Stimulated activated CD8-positive, alpha-beta memory T cell treated with anti-CD3 and anti-CD28 coated beads, Interleukin-4, amount 100 ng/mL, for 1 hour (primary cell): ENCODE results near the gene UBAC2.

ENCODE experiments used
- DNase-seq, 2 donors: peaks; one replicate each; pipeline ENCODE4 v3.0.0-alpha.2; 2020; ENCODE audit warnings: low read depth in 2 of 2, low spot score in 1 of 2

Gene UBAC2

DNA sequence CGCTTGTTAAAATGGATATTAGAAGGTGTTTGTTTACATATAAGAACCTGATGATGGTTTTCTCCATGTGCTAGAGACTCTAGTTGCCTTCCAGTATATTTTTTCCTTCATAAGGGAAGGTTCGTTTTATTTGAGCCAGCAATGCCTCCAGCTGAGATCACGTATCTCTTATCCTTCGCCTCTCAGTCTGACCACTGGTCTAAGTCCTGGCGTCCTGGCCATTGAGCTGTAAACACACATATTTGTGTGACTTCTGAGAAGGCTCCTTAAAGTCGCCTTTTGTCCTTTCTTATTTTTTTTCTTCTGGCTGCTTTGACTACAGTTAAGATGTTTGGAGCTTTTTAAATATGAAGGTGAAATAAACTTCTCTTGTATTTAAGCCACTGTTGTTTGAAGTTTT is 130.3 kb downstream of the UBAC2 start:
- DNase-seq, result no peak

DNA sequence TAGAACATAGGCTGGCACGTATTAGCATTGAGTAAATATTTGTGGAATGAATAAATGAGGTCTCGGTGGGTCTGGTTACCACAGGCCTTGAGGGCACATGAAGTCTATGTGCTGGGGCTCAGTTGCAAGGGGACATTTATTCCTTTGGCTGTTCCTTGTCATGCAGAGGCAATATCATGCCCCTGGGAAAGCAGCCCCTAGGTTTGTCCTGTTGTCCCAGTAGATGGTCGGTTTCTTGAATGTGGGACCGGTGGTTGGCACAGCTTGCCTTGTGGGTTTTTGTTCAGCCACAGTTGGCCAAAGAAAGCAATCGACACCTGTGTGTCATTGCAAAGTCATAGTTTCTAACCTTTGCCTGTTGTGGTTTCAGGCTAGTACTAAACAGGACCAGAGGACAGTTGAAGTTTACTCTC is 131.2 kb downstream of the UBAC2 start:
- DNase-seq, result no peak

GRCh38 chr13:99332456-99332855 is 131.8 kb downstream of the UBAC2 start:
- DNase-seq, result no peak

GRCh38 chr13:99334221-99334620 is 133.6 kb downstream of the UBAC2 start:
- no peak for DNase-seq

GRCh38 chr13:99335087-99335486 is 134.4 kb downstream of the UBAC2 start:
- DNase-seq, result no peak

- no peak for DNase-seq
Observed at GRCh38 chr13:99335603-99336002, 134.9 kb downstream of the UBAC2 start.

GRCh38 chr13:99339230-99339721 is 138.6 kb downstream of the UBAC2 start:
- no peak for DNase-seq

DNA sequence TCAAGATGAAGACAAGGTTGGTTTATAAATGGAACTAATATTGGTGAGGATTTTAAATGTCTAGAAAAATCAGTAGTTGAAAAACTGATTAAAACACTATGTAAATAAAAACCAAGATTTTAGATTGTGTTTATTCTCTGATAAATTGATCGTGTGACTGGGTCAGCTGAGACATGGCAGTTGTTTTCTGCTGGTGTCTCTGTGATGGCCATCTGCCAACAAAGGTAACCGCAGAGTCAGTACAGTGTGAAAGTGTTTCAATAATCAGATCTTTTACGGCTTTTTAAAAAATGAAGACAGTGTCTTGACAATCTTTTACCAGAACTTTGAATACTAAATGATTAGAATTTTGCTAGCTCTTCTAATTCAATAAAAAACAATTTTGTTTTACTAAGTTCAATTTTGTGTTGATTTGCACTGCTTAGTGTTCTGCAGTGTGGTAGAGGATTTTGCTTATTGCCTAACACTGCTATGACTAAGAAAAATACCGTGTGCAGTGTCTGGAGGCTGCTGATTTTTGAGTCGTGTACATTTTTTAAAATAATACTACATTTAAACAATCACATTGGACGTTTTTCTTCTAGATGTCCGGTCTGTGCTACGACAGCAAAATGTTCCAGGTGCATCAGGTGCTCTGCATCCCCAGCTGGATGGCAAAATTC is 139.2 kb downstream of the UBAC2 start:
- no peak for DNase-seq

GRCh38 chr13:99340638-99341037 is 140.0 kb downstream of the UBAC2 start:
- DNase-seq, result no peak

DNA sequence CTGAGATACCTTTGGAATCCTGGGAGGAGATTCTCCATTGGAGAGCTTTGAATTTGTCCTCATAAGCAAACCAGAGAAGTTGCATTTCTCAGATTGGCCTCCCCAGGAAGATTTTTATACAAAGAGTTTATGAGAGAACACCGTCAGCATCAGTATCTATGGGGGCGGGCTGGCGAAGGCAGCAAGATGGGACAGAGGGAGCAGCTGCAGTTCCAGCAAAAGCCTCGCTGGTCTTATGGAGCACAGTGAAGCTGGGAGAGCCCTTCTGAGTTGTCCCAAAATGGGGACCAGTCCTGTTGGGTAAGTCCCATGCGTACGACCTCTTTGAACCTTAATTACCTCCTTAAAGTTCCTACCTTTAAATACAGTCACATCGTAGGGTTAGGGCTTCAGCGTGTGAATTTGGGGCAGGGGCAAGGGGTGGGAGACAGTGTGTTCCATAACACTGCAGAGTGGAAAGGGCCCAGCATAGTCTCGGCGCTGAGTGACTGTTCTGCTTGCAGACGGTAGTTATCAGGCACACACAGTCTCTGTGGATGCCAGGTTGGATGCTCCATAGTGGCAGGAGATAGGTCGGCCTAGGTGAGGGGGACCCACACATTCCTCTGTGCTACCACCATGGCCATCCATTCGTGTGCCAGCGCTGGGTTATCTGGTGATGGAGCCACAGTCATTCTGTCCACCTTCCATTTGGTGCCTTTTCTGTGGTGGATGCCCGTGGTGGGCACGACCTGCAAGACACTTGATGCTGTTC is 141.5 kb downstream of the UBAC2 start:
- DNase-seq, result no peak

- DNase-seq, result no peak
Observed at GRCh38 chr13:99342723-99343315, 142.2 kb downstream of the UBAC2 start.

DNA sequence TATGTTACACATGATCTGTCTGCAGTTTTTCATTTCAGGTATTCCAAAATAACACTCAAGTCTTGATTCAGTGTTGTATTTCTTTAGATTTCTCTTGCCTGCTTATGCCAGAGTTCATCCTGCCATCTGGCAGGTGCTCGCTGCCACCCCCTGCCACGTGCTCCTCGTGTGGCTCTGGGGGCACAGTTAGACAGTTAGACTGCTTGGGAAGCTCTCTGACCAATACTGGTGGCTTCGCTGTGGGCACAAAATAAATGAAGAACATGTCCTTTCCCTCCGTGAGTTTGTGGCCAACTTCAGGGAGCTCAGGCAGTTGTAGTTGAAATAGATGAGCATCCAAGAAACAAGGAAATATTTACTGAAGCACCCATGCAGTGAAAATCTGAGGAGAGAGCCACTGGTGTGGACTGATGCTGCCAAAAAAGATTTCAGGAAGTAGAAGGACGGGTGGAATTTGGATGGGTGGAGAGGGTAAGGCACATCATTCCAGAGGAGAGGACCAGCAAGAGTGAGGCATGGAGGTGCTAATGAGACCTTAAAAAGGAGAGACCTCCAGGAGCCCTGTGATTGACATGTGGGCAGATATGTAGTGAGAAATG is 144.1 kb downstream of the UBAC2 start:
- no peak for DNase-seq

DNA sequence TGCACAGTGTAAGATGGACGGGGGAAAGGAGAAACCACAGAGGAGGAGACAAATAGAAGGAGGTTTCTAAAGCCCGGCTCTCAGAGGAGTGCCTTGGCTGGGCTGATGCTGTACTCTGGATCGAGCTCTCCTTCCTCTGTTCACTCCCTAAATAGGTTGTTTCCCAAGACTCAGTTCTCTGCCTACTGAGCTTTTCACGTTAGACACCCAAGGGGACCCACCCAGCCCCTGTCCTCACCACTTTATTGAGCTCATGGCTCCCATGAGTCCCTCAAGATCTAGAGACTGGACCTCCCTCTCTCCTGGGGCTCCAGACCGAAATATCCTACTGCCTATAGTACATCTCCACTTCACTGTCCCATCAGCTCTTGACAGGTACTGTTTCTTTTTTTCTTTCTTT is 144.7 kb downstream of the UBAC2 start:
- DNase-seq, result no peak

- no peak for DNase-seq
Observed at GRCh38 chr13:99346335-99347042, 145.8 kb downstream of the UBAC2 start.

GRCh38 chr13:99347335-99347878 is 146.8 kb downstream of the UBAC2 start:
- DNase-seq, result no peak

DNA sequence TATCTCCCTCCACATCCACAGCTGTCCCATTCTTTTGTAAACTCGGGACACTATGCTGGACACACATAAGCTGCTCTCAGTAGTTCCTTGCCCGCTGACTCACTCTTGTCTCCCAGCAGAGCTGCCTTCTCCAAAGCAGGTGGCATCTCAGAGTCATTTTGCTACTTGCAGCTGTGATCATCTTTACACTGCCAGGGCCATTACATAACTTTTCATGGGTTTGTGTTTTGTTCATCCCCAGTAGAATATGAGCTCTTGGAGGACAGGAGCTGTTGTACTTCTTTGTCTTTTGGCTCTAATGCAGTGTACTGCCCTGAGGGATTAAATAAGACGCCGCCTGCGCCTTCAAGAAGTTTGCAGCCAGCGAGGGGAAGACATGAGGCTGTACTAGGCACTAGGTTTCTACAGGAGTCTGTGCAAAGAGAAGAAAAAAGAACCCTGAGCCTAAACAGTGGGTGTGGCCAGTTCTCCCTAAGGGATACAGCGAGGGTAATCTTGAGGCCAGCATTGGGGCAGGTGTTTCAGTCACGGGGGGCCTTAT is 147.3 kb downstream of the UBAC2 start:
- DNase-seq, result no peak

GRCh38 chr13:99350191-99350590 is 149.5 kb downstream of the UBAC2 start:
- no peak for DNase-seq

- DNase-seq, result no peak
Observed at GRCh38 chr13:99351772-99352171, 151.1 kb downstream of the UBAC2 start.

DNA sequence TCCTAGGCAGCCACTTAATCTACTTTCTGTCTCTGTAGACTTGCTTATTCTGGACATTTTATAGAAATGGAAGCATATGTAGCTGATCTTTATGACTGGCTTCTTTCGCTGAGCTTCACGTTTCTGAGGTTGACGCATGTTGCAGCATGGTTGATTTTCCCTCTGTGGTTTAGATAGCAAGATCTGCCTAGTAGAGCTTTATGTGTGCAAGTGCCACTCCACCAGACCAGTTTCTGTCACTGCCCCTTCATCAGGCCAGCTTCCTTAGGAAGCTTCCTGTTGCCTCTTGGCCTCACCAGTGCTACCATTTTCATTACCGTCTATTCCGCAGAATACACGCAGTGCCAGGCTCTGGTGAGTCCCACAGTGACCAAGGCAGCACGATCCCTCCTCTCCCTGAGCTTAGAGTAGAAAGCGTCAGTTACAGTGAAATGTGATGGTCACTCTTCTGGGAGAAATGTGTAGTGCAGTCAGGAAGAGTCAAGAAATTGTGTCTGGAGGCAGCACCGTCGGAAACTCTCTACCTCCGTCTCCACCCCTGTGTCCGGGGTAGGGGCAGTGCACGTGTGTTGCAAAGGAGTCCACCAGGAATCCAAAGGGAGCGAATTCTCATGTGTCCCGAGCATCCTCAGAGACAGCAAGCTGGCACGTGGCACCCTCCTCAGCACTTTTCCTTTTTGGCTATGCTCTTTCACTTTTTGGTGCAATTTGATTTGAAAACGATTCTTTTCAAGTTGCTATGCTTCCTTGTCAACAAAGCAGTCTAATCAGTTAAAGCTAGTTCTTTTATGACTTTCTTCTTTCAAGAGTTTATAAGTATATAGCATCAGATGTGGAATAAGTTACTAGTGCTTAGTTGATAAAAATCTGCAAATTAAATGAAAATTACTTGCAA is 151.9 kb downstream of the UBAC2 start:
- no peak for DNase-seq

GRCh38 chr13:99353246-99353600 is 152.6 kb downstream of the UBAC2 start:
- no peak for DNase-seq
